ENCODE results near the gene F3. TPM values are rescaled to one million over a fixed set of nuclear protein-coding genes. Genes with fewer than 3 reads are reported as not detected.

Gene F3
- total and polyA plus RNA-seq, 9 of the 15 experiments (the other 6 are each of a cell fraction or from before 2014, with no cell fraction given), result 0.24 to 0.28 TPM; not detected in 7

DNA sequence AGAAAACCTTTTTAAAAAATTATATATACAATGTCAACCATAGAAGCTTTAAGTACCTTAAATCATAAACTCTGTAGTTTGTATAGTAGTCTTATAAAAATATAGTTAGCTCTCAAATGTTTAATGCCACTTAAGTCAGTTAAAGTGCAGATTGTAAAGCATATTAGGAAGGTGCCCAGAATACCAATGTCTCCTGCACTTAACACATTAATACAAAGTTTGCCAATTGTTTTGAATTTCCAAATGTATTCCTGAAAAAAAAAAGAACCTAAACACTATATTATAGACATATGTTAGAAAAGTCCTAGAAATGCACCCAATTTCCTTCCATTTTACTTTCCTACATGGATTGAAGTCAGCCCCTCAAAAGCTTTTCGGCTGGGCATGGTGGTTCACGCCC is 12.1 kb downstream of the F3 start:
- TF ChIP-seq CXXC5 (CRISPR knock-in tag; IDR thresholded peaks at IDR 0.05) (no peak), ETV5 (CRISPR knock-in tag; IDR thresholded peaks at IDR 0.05; ENCODE audit: low read depth) (no peak), SP2 (IDR thresholded peaks at IDR 0.05; ENCODE audit: extremely low read depth, low read depth, low read length, poor library complexity, severe bottlenecking) (no peak), ZNF696 (CRISPR knock-in tag; conservative IDR thresholded peaks at IDR 0.05) (no peak), TCF7 (IDR thresholded peaks at IDR 0.05; ENCODE audit: borderline replicate concordance) (no peak), U2AF1 (optimal IDR thresholded peaks at IDR 0.05; ENCODE audit: low read depth, low read length) (no peak), ZNF274 (IDR thresholded peaks at IDR 0.05; ENCODE audit: borderline replicate concordance, low read depth, low read length) (no peak)
- TF ChIP-seq, protein P1, sequence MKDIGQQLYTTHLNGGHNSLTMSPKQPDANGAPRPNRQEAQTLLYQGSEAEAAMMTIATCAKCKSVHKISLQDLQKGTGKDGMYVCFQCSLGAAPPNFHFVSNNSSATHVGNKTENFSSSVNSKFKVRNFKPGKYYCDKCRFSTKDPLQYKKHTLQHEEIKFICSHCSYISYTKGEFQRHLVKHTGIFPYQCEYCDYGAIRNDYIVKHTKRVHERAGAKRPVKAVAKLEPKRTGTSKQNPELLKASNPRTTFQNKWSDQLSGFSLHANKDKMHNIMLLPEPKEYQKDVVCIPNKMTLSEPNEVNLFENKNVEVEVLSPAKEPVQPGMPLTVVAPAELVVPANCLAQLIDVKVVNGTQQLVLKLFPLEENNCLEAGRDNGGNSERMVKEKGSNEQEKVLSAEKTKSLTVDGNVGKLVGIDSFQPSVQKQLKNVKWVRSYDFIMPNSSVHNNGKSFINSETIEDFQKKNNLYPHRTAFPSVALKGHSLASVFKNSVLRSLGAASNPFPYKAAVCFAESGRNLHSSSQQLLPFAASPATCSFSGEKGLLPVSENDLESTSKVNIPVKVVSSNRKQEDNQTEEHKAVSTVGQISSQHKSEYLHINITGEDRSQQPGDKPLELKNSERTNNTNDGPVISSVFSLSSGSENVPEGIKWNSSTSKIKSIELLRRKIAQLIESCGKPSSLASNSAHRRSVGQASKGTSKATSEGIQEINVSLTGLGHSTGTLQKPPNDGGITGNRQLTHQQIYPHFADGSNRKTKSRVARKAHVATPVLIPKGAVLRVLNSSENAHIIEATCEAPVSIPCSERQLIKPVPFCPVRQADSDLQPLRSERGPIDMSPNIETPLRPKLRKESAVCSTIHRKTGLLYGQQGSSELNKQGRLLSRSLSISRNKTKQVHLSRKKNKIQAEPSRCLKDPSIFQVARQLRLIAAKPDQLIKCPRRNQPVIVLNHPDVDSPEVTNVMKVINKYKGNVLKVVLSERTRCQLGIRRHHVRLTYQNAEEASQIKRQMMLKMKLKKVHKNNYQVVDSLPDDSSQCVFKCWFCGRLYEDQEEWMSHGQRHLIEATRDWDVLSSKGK (CRISPR knock-in tag; IDR thresholded peaks at IDR 0.05), result no peak
- TF ChIP-seq, protein P2, sequence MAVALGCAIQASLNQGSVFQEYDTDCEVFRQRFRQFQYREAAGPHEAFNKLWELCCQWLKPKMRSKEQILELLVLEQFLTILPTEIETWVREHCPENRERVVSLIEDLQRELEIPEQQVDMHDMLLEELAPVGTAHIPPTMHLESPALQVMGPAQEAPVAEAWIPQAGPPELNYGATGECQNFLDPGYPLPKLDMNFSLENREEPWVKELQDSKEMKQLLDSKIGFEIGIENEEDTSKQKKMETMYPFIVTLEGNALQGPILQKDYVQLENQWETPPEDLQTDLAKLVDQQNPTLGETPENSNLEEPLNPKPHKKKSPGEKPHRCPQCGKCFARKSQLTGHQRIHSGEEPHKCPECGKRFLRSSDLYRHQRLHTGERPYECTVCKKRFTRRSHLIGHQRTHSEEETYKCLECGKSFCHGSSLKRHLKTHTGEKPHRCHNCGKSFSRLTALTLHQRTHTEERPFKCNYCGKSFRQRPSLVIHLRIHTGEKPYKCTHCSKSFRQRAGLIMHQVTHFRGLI (CRISPR knock-in tag; IDR thresholded peaks at IDR 0.05), result no peak
- TF ChIP-seq, protein P3, sequence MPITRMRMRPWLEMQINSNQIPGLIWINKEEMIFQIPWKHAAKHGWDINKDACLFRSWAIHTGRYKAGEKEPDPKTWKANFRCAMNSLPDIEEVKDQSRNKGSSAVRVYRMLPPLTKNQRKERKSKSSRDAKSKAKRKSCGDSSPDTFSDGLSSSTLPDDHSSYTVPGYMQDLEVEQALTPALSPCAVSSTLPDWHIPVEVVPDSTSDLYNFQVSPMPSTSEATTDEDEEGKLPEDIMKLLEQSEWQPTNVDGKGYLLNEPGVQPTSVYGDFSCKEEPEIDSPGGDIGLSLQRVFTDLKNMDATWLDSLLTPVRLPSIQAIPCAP (CRISPR knock-in tag; IDR thresholded peaks at IDR 0.05; ENCODE audit: borderline replicate concordance), result no peak
- FAIRE-seq, result no peak
- no peak overlapping the region for H3K4me3 ChIP-seq
- intact Hi-C loops (cut with micrococcal nuclease), result no loop called here
- in situ Hi-C loops (cut with MboI), result no loop called here
- H4K20me1 ChIP-seq (replicated peaks; ENCODE audit: control insufficient read depth, insufficient read depth, low read length), result no peaks in the 10 kb centered on the region
- no peaks in the 10 kb centered on the region for H3K4me1 ChIP-seq (replicated peaks in 1 of 2; ENCODE audit: control insufficient read depth in 2 of 2, insufficient read depth in 2 of 2, low read length in 2 of 2)
- CTCF ChIA-PET (ENCODE audit: low intra/inter-chr PET ratio), result no interaction called here
- H3K36me3 ChIP-seq (ENCODE audit: control insufficient read depth, insufficient read depth, low read length), result no peaks in the 10 kb centered on the region
- ATAC-seq, result no peak
- 5% methylated on average over 2 of the region's 2 CpGs for WGBS (ENCODE audit: insufficient coverage, low coverage, missing lambda C conversion rate)
- no peak overlapping the region for H3K4me2 ChIP-seq (ENCODE audit: insufficient read depth, low read length)
- no peaks in the 10 kb centered on the region for H3K9me3 ChIP-seq (replicated peaks; ENCODE audit: control insufficient read depth, insufficient read depth, low read depth, low read length)
- no peaks in the 10 kb centered on the region for H3K79me2 ChIP-seq (ENCODE audit: control insufficient read depth, insufficient read depth, low read length)
- DNase-seq (ENCODE audit: extremely low read depth in 1 of 4, low spot score in 3 of 4), result no peak
- H3K27me3 ChIP-seq (ENCODE audit: control insufficient read depth in 2 of 2, insufficient read depth in 2 of 2, low read length in 2 of 2), result peaks cover 12 to 15% of the 10 kb centered on the region in 2 experiments; a peak in 4 of 5 replicates
- no peak overlapping the region for H2AFZ ChIP-seq (ENCODE audit: low read depth, low read length)
- no peak overlapping the region for H3K9ac ChIP-seq (ENCODE audit: insufficient read depth in 1 of 2, low read depth in 2 of 2, low read length in 2 of 2)
- no peak overlapping the region for H3K27ac ChIP-seq (ENCODE audit: extremely low read depth, low read depth, low read length)
- BruUV-seq (replicated peaks), result no TSS peak
- H3K9me1 ChIP-seq (ENCODE audit: control insufficient read depth, insufficient read depth, low read length), result no peaks in the 10 kb centered on the region
- POLR2A ChIA-PET, result no interaction called here

Measured in K562 (cell line).